PFSK-1 (cell line): ENCODE measurements around the gene PPM1J.

Experiments used
- FOXP2 ChIP-seq: optimal IDR thresholded peaks from 2 replicates; pipeline ENCODE3; 2011; ENCODE audit warnings: borderline replicate concordance, control low read depth, inconsistent platforms; ENCODE audit not compliant: insufficient read depth; ENCODE audit errors: extremely low read length, extremely low read depth
- POLR2AphosphoS5 ChIP-seq: IDR thresholded peaks from 2 replicates; pipeline ENCODE4 v1.6.1; 2012; ENCODE audit warnings: low read depth, mild to moderate bottlenecking, control low read depth, low read length, moderate library complexity
- SIN3A ChIP-seq: IDR thresholded peaks from 2 replicates; pipeline ENCODE4 v1.6.1; 2012; ENCODE audit warnings: mild to moderate bottlenecking, low read length, moderate library complexity, borderline replicate concordance; ENCODE audit not compliant: insufficient read depth
- TAF1 ChIP-seq: IDR thresholded peaks from 2 replicates; pipeline ENCODE4 v1.6.1; 2012; ENCODE audit warnings: low read length, control low read depth, borderline replicate concordance; ENCODE audit not compliant: insufficient read depth
- TF ChIP-seq, protein P1 (sequence below), 2 experiments: IDR thresholded peaks; 2 replicates each; pipeline versions ENCODE4 v1.6.1 to v1.8.0; 2011 to 2012; ENCODE audit warnings: low read depth in 2 of 2, low read length in 2 of 2, control low read depth in 1 of 2, inconsistent platforms in 1 of 2, mild to moderate bottlenecking in 1 of 2, moderate library complexity in 1 of 2; ENCODE audit not compliant: insufficient read depth in 1 of 2

DNA sequence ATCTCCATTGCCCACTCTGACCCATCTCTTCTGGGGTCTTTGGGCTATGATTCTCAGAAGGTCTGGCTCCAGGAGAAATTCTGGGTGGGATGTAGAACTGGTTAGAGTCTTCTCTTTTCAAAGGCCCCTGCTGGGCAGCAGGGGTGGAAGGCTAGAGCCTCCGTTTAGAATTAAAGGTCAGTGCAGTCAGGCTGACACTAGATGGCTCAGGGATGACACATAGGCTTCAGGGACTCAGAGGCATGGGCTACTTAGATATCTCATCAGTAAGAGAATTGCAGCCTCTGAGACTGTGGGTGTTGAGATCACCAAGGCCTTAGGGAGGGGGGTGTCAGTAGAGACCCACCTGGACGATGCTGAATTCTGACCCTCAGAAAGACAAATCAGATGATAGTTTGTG is 12.6 kb upstream of the PPM1J start:
- TF ChIP-seq SIN3A, result no peak
- no peak for TF ChIP-seq POLR2AphosphoS5
- no peak for TF ChIP-seq TAF1
- TF ChIP-seq, protein P1, sequence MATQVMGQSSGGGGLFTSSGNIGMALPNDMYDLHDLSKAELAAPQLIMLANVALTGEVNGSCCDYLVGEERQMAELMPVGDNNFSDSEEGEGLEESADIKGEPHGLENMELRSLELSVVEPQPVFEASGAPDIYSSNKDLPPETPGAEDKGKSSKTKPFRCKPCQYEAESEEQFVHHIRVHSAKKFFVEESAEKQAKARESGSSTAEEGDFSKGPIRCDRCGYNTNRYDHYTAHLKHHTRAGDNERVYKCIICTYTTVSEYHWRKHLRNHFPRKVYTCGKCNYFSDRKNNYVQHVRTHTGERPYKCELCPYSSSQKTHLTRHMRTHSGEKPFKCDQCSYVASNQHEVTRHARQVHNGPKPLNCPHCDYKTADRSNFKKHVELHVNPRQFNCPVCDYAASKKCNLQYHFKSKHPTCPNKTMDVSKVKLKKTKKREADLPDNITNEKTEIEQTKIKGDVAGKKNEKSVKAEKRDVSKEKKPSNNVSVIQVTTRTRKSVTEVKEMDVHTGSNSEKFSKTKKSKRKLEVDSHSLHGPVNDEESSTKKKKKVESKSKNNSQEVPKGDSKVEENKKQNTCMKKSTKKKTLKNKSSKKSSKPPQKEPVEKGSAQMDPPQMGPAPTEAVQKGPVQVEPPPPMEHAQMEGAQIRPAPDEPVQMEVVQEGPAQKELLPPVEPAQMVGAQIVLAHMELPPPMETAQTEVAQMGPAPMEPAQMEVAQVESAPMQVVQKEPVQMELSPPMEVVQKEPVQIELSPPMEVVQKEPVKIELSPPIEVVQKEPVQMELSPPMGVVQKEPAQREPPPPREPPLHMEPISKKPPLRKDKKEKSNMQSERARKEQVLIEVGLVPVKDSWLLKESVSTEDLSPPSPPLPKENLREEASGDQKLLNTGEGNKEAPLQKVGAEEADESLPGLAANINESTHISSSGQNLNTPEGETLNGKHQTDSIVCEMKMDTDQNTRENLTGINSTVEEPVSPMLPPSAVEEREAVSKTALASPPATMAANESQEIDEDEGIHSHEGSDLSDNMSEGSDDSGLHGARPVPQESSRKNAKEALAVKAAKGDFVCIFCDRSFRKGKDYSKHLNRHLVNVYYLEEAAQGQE (IDR thresholded peaks at IDR 0.05; ENCODE audit: insufficient read depth in 1 of 2, low read depth in 2 of 2, low read length in 2 of 2), result no peak
- no peak for TF ChIP-seq FOXP2
